ENCODE results near the gene GHDC.
A peak's percentile ranks its signal among the peaks of the same experiment; 100 is the strongest.

GHDC gene

GRCh38 chr17:42203354-42203753 lies 9.1 kb upstream of the GHDC start:
- H3K79me2 ChIP-seq (ENCODE audit: control insufficient read depth, insufficient read depth, low read length, unreplicated experiment), result no peaks in the 10 kb centered on the region
- no peaks in the 10 kb centered on the region for H3K27me3 ChIP-seq (ENCODE audit: insufficient read depth, low read length)
- no peak overlapping the region for H2AFZ ChIP-seq (ENCODE audit: low read length, unreplicated experiment)
- no peaks in the 10 kb centered on the region for H3K36me3 ChIP-seq (ENCODE audit: insufficient read depth, low read length)
- no peak overlapping the region for H3K4me3 ChIP-seq (ENCODE audit: low read depth, low read length)
- H3K27ac ChIP-seq (ENCODE audit: low read depth, low read length), result peak overlapping the region; percentile 50; the same call in 1 of the 2 replicates
- peaks cover 10% of the 10 kb centered on the region for H3K4me1 ChIP-seq (ENCODE audit: control insufficient read depth, insufficient read depth, low read length, unreplicated experiment)

GRCh38 chr17:42202696-42203095 lies 8.4 kb upstream of the GHDC start:
- H3K4me1 ChIP-seq (ENCODE audit: control insufficient read depth, insufficient read depth, low read length, unreplicated experiment), result peaks cover 10% of the 10 kb centered on the region
- no peaks in the 10 kb centered on the region for H3K79me2 ChIP-seq (ENCODE audit: control insufficient read depth, insufficient read depth, low read length, unreplicated experiment)
- no peak overlapping the region for H2AFZ ChIP-seq (ENCODE audit: low read length, unreplicated experiment)
- no peak overlapping the region for H3K4me3 ChIP-seq (ENCODE audit: low read depth, low read length)
- H3K27ac ChIP-seq (ENCODE audit: low read depth, low read length), result peak overlapping the region; percentile 50; the same call in 1 of the 2 replicates
- no peaks in the 10 kb centered on the region for H3K27me3 ChIP-seq (ENCODE audit: insufficient read depth, low read length)
- no peaks in the 10 kb centered on the region for H3K36me3 ChIP-seq (ENCODE audit: insufficient read depth, low read length)

GRCh38 chr17:42202159-42202558 lies 7.9 kb upstream of the GHDC start:
- Histone ChIP-seq H3K27ac (ENCODE audit: low read depth, low read length) (peak overlapping the region; percentile 16; the same call in 1 of the 2 replicates), H3K36me3 (ENCODE audit: insufficient read depth, low read length) (no peaks in the 10 kb centered on the region), H3K27me3 (ENCODE audit: insufficient read depth, low read length) (no peaks in the 10 kb centered on the region), H3K4me1 (ENCODE audit: control insufficient read depth, insufficient read depth, low read length, unreplicated experiment) (peaks cover 10% of the 10 kb centered on the region), H2AFZ (ENCODE audit: low read length, unreplicated experiment) (no peak overlapping the region), H3K4me3 (ENCODE audit: low read depth, low read length) (no peak overlapping the region), H3K79me2 (ENCODE audit: control insufficient read depth, insufficient read depth, low read length, unreplicated experiment) (no peaks in the 10 kb centered on the region)

- no peaks in the 10 kb centered on the region for H3K36me3 ChIP-seq (ENCODE audit: insufficient read depth, low read length)
- H3K4me3 ChIP-seq (ENCODE audit: low read depth, low read length), result no peak overlapping the region
- H3K27ac ChIP-seq (ENCODE audit: low read depth, low read length), result no peak overlapping the region
- no peaks in the 10 kb centered on the region for H3K27me3 ChIP-seq (ENCODE audit: insufficient read depth, low read length)
- peaks cover 10% of the 10 kb centered on the region for H3K4me1 ChIP-seq (ENCODE audit: control insufficient read depth, insufficient read depth, low read length, unreplicated experiment)
- no peaks in the 10 kb centered on the region for H3K79me2 ChIP-seq (ENCODE audit: control insufficient read depth, insufficient read depth, low read length, unreplicated experiment)
- no peak overlapping the region for H2AFZ ChIP-seq (ENCODE audit: low read length, unreplicated experiment)
Observed at GRCh38 chr17:42201458-42201772, 7.1 kb upstream of the GHDC start.

- no peaks in the 10 kb centered on the region for H3K36me3 ChIP-seq (ENCODE audit: insufficient read depth, low read length)
- H2AFZ ChIP-seq (ENCODE audit: low read length, unreplicated experiment), result no peak overlapping the region
- H3K27me3 ChIP-seq (ENCODE audit: insufficient read depth, low read length), result no peaks in the 10 kb centered on the region
- H3K4me3 ChIP-seq (ENCODE audit: low read depth, low read length), result no peak overlapping the region
- no peaks in the 10 kb centered on the region for H3K79me2 ChIP-seq (ENCODE audit: control insufficient read depth, insufficient read depth, low read length, unreplicated experiment)
- no peak overlapping the region for H3K27ac ChIP-seq (ENCODE audit: low read depth, low read length)
- H3K4me1 ChIP-seq (ENCODE audit: control insufficient read depth, insufficient read depth, low read length, unreplicated experiment), result peaks cover 10% of the 10 kb centered on the region
Observed at GRCh38 chr17:42200706-42201457, 6.6 kb upstream of the GHDC start.

- H3K4me3 ChIP-seq (ENCODE audit: low read depth, low read length), result no peak overlapping the region
- H2AFZ ChIP-seq (ENCODE audit: low read length, unreplicated experiment), result no peak overlapping the region
- peaks cover 10% of the 10 kb centered on the region for H3K4me1 ChIP-seq (ENCODE audit: control insufficient read depth, insufficient read depth, low read length, unreplicated experiment)
- no peaks in the 10 kb centered on the region for H3K36me3 ChIP-seq (ENCODE audit: insufficient read depth, low read length)
- H3K27me3 ChIP-seq (ENCODE audit: insufficient read depth, low read length), result no peaks in the 10 kb centered on the region
- no peak overlapping the region for H3K27ac ChIP-seq (ENCODE audit: low read depth, low read length)
- no peaks in the 10 kb centered on the region for H3K79me2 ChIP-seq (ENCODE audit: control insufficient read depth, insufficient read depth, low read length, unreplicated experiment)
Observed at GRCh38 chr17:42199416-42200011, 5.2 kb upstream of the GHDC start.

- no peak overlapping the region for H3K4me3 ChIP-seq (ENCODE audit: low read depth, low read length)
- H2AFZ ChIP-seq (ENCODE audit: low read length, unreplicated experiment), result no peak overlapping the region
- H3K79me2 ChIP-seq (ENCODE audit: control insufficient read depth, insufficient read depth, low read length, unreplicated experiment), result no peaks in the 10 kb centered on the region
- H3K4me1 ChIP-seq (ENCODE audit: control insufficient read depth, insufficient read depth, low read length, unreplicated experiment), result peaks cover 10% of the 10 kb centered on the region
- H3K27ac ChIP-seq (ENCODE audit: low read depth, low read length), result no peak overlapping the region
- H3K27me3 ChIP-seq (ENCODE audit: insufficient read depth, low read length), result no peaks in the 10 kb centered on the region
- H3K36me3 ChIP-seq (ENCODE audit: insufficient read depth, low read length), result no peaks in the 10 kb centered on the region
Observed at GRCh38 chr17:42198897-42199296, 4.6 kb upstream of the GHDC start.

GRCh38 chr17:42197564-42198156 lies 3.4 kb upstream of the GHDC start:
- Histone ChIP-seq H3K4me1 (ENCODE audit: control insufficient read depth, insufficient read depth, low read length, unreplicated experiment) (peaks cover 12% of the 10 kb centered on the region), H3K27me3 (ENCODE audit: insufficient read depth, low read length) (no peaks in the 10 kb centered on the region), H3K79me2 (ENCODE audit: control insufficient read depth, insufficient read depth, low read length, unreplicated experiment) (no peaks in the 10 kb centered on the region), H3K27ac (ENCODE audit: low read depth, low read length) (no peak overlapping the region), H3K36me3 (ENCODE audit: insufficient read depth, low read length) (no peaks in the 10 kb centered on the region), H3K4me3 (ENCODE audit: low read depth, low read length) (no peak overlapping the region), H2AFZ (ENCODE audit: low read length, unreplicated experiment) (no peak overlapping the region)

GRCh38 chr17:42193216-42193968 lies 902 bp downstream of the GHDC start:
- Histone ChIP-seq H3K79me2 (ENCODE audit: control insufficient read depth, insufficient read depth, low read length, unreplicated experiment) (no peaks in the 10 kb centered on the region), H3K27ac (ENCODE audit: low read depth, low read length) (no peak overlapping the region), H3K4me1 (ENCODE audit: control insufficient read depth, insufficient read depth, low read length, unreplicated experiment) (peaks cover 7% of the 10 kb centered on the region), H3K27me3 (ENCODE audit: insufficient read depth, low read length) (no peaks in the 10 kb centered on the region), H2AFZ (ENCODE audit: low read length, unreplicated experiment) (no peak overlapping the region), H3K36me3 (ENCODE audit: insufficient read depth, low read length) (no peaks in the 10 kb centered on the region), H3K4me3 (ENCODE audit: low read depth, low read length) (peak overlapping the region; percentile 100)

- H3K27ac ChIP-seq (ENCODE audit: low read depth, low read length), result no peak overlapping the region
- no peak overlapping the region for H3K4me3 ChIP-seq (ENCODE audit: low read depth, low read length)
Observed at GRCh38 chr17:42192189-42193126, 1.8 kb downstream of the GHDC start.

More at GRCh38 chr17:42192189-42193126, 1.8 kb downstream of the GHDC start:
- H2AFZ ChIP-seq (ENCODE audit: low read length, unreplicated experiment), result no peak overlapping the region
- no peaks in the 10 kb centered on the region for H3K27me3 ChIP-seq (ENCODE audit: insufficient read depth, low read length)
- H3K79me2 ChIP-seq (ENCODE audit: control insufficient read depth, insufficient read depth, low read length, unreplicated experiment), result no peaks in the 10 kb centered on the region
- peaks cover 7% of the 10 kb centered on the region for H3K4me1 ChIP-seq (ENCODE audit: control insufficient read depth, insufficient read depth, low read length, unreplicated experiment)
- H3K36me3 ChIP-seq (ENCODE audit: insufficient read depth, low read length), result no peaks in the 10 kb centered on the region
